Activated naive CD8-positive, alpha-beta T cell treated with anti-CD3 and anti-CD28 coated beads, Interleukin-2, amount 10 ng/mL, durations not matched to agents 7 days and 5 days (primary cell): ENCODE results near the gene CDH13. TPM values are rescaled to one million over a fixed set of nuclear protein-coding genes. Genes with fewer than 3 reads are reported as not detected.

Source experiments
- ATAC-seq: fragments of 150-1000 bp; cut with Tn5 transposase; one replicate; pipeline ENCODE4 v1.10.0; 2021; ENCODE audit warnings: low read depth, moderate library complexity
- POLR2A ChIA-PET: fragments of 350-600 bp; sonication (Branson Sonifier 250); formaldehyde crosslinking; loops from one replicate; lab custom pipeline; 2021; ENCODE audit warnings: antibody characterized with exemption; lab: Charles Lee
- DNase-seq: peaks from one replicate; pipeline ENCODE4 v3.0.0; 2021
- H3K27ac Mint-ChIP-seq: one replicate; pipeline ENCODE4 v1.8.0; 2022; ENCODE audit warnings: mild to moderate bottlenecking, mixed read lengths
- H3K27me3 Mint-ChIP-seq: one replicate; pipeline ENCODE4 v1.8.0; 2022; ENCODE audit warnings: mild to moderate bottlenecking, moderate library complexity, mixed read lengths
- H3K36me3 Mint-ChIP-seq: one replicate; pipeline ENCODE4 v1.8.0; 2021; ENCODE audit warnings: mild to moderate bottlenecking, mixed read lengths
- H3K4me1 Mint-ChIP-seq: one replicate; pipeline ENCODE4 v1.8.0; 2021; ENCODE audit warnings: mixed read lengths
- H3K4me3 Mint-ChIP-seq: one replicate; pipeline ENCODE4 v1.8.0; 2022; ENCODE audit warnings: mild to moderate bottlenecking, moderate library complexity, mixed read lengths
- H3K9me3 Mint-ChIP-seq: one replicate; pipeline ENCODE4 v1.8.0; 2021; ENCODE audit warnings: mixed read lengths
- total RNA-seq, 2 experiments: library from RNA; stranded (reverse); gene quantifications; one replicate each; pipeline ENCODE4 v1.2.3, GENCODE V29; 2021

Gene CDH13
- total RNA-seq, 2 experiments from 2014 or later, result not detected

- ATAC-seq, result no peak
- Mint-ChIP-seq H3K4me3 (no peak overlapping the region), H3K27ac (no peak overlapping the region), H3K36me3 (no peaks in the 10 kb centered on the region), H3K4me1 (no peaks in the 10 kb centered on the region), H3K27me3 (no peaks in the 10 kb centered on the region), H3K9me3 (peaks cover 3% of the 10 kb centered on the region)
- POLR2A ChIA-PET, result no interaction called here
- no peak for DNase-seq
Measured at GRCh38 chr16:82820855-82821254, 194.1 kb downstream of the CDH13 start.

- no peaks in the 10 kb centered on the region for H3K27me3 Mint-ChIP-seq
- DNase-seq (no peak), ATAC-seq (no peak)
- H3K9me3 Mint-ChIP-seq, result peaks cover 5% of the 10 kb centered on the region
- no peak overlapping the region for H3K27ac Mint-ChIP-seq
- no peak overlapping the region for H3K4me3 Mint-ChIP-seq
- POLR2A ChIA-PET, result no interaction called here
- H3K4me1 Mint-ChIP-seq, result no peaks in the 10 kb centered on the region
- H3K36me3 Mint-ChIP-seq, result no peaks in the 10 kb centered on the region
Measured at GRCh38 chr16:82824408-82824807, 197.6 kb downstream of the CDH13 start.

DNA sequence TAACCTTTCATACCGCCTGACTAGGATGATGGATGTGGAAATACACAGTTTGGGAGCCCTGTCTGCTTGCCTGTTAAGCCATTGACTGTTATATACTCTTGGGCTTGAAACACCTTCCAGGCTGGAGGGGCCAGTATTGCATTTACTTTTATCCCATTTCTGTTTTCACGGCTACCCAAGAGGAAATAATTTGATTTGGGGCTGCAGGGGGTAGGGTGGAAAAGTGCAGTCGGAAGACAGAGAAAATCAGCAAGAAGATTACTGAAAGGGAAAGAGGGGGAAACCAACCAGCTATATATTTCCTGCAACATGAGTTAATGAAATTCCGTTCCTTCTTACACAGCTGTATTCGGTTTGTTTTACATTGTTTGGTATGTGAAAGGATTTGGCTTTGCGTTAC lies 202.5 kb downstream of the CDH13 start:
- H3K27ac Mint-ChIP-seq, result no peak overlapping the region
- no peak overlapping the region for H3K4me3 Mint-ChIP-seq
- H3K9me3 Mint-ChIP-seq, result peaks cover 5% of the 10 kb centered on the region
- no peak for ATAC-seq
- POLR2A ChIA-PET, result no interaction called here
- H3K27me3 Mint-ChIP-seq, result no peaks in the 10 kb centered on the region
- no peaks in the 10 kb centered on the region for H3K36me3 Mint-ChIP-seq
- no peak for DNase-seq
- H3K4me1 Mint-ChIP-seq, result no peaks in the 10 kb centered on the region

GRCh38 chr16:82830944-82831343 lies 204.2 kb downstream of the CDH13 start:
- Mint-ChIP-seq H3K27ac (no peak overlapping the region), H3K27me3 (no peaks in the 10 kb centered on the region), H3K9me3 (peaks cover 1% of the 10 kb centered on the region), H3K4me3 (no peak overlapping the region), H3K36me3 (no peaks in the 10 kb centered on the region), H3K4me1 (no peaks in the 10 kb centered on the region)
- POLR2A ChIA-PET, result no interaction called here
- DNase-seq, result no peak
- ATAC-seq, result no peak

DNA sequence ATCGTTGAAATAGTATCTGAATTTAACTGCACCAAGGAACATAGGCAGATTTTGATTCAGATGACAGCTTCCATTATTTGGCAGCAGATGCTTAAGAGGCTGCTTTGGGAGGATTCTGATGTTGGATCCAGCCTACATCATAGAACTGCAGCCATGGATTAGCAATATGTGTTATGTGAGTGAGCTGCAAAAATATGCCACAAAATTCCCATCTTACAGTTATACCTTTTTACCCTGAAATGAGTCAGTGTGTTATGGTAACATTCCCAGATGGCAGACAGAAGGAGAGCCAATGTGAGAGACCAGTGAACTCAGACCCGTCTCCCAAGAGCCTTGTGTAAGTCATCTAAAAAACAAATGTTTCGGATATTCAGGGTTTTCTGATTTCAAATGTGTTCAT lies 206.1 kb downstream of the CDH13 start:
- Mint-ChIP-seq H3K4me1 (no peaks in the 10 kb centered on the region), H3K4me3 (no peak overlapping the region), H3K27ac (no peak overlapping the region), H3K9me3 (no peaks in the 10 kb centered on the region), H3K36me3 (no peaks in the 10 kb centered on the region), H3K27me3 (no peaks in the 10 kb centered on the region)
- POLR2A ChIA-PET, result no interaction called here
- ATAC-seq (no peak), DNase-seq (no peak)

- no peaks in the 10 kb centered on the region for H3K36me3 Mint-ChIP-seq
- no peak overlapping the region for H3K27ac Mint-ChIP-seq
- H3K27me3 Mint-ChIP-seq, result no peaks in the 10 kb centered on the region
- no peak overlapping the region for H3K4me3 Mint-ChIP-seq
- POLR2A ChIA-PET, result no interaction called here
- ATAC-seq, result no peak
- peaks cover 2% of the 10 kb centered on the region for H3K9me3 Mint-ChIP-seq
- no peaks in the 10 kb centered on the region for H3K4me1 Mint-ChIP-seq
- no peak for DNase-seq
Measured at GRCh38 chr16:82833378-82833993, 206.7 kb downstream of the CDH13 start.

- POLR2A ChIA-PET, result no interaction called here
Measured at GRCh38 chr16:82834151-82834815, 207.5 kb downstream of the CDH13 start.

GRCh38 chr16:82835487-82836155 lies 208.9 kb downstream of the CDH13 start:
- POLR2A ChIA-PET, result no interaction called here
- no peaks in the 10 kb centered on the region for H3K27me3 Mint-ChIP-seq
- no peak overlapping the region for H3K27ac Mint-ChIP-seq
- H3K4me3 Mint-ChIP-seq, result no peak overlapping the region
- DNase-seq, result no peak
- no peak for ATAC-seq
- H3K36me3 Mint-ChIP-seq, result no peaks in the 10 kb centered on the region
- H3K9me3 Mint-ChIP-seq, result peaks cover 4% of the 10 kb centered on the region
- H3K4me1 Mint-ChIP-seq, result no peaks in the 10 kb centered on the region

More at GRCh38 chr16:82834151-82834815, 207.5 kb downstream of the CDH13 start:
- H3K9me3 Mint-ChIP-seq, result peaks cover 2% of the 10 kb centered on the region
- ATAC-seq (no peak), DNase-seq (no peak)
- H3K4me3 Mint-ChIP-seq, result no peak overlapping the region
- H3K36me3 Mint-ChIP-seq, result no peaks in the 10 kb centered on the region
- H3K27me3 Mint-ChIP-seq, result no peaks in the 10 kb centered on the region
- H3K4me1 Mint-ChIP-seq, result no peaks in the 10 kb centered on the region
- no peak overlapping the region for H3K27ac Mint-ChIP-seq

- POLR2A ChIA-PET, result no interaction called here
- no peak for ATAC-seq
- Mint-ChIP-seq H3K27ac (no peak overlapping the region), H3K4me3 (no peak overlapping the region), H3K27me3 (no peaks in the 10 kb centered on the region), H3K4me1 (no peaks in the 10 kb centered on the region), H3K9me3 (peaks cover 8% of the 10 kb centered on the region), H3K36me3 (no peaks in the 10 kb centered on the region)
- DNase-seq, result no peak
Measured at GRCh38 chr16:82841108-82841507, 214.3 kb downstream of the CDH13 start.

DNA sequence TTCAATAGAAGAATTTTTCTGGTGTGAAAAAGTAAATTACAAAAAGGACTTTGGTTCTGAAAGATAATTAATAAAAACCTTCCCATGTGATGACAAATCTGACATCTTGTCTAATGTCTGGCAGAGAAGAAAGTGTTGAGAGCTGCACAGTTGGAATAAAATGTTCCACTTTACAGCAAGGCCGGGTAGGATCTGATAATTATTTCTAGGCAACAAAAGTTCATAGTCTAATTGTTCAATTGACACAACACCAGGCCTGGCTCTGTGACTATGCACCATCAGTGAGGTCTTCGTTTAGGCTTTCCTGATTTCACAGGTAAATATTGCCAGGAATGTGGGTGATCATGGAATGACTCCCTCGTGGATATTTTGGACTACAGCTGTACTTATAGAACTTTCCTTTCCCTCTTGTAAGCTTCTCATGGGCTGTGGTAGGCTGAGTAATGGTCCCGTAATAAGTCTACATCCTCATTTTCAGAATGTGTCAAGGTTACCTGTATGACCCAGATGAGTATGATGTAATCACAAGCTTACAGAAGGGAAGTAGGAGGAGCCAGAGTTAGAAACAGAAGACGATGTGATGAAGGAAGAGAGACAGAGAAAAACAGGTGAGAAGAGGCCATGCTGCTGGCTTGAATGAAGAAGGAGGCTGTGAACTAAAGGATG lies 217.0 kb downstream of the CDH13 start:
- Mint-ChIP-seq H3K4me1 (no peaks in the 10 kb centered on the region), H3K4me3 (no peak overlapping the region), H3K36me3 (no peaks in the 10 kb centered on the region), H3K27me3 (no peaks in the 10 kb centered on the region), H3K9me3 (peaks cover 6% of the 10 kb centered on the region), H3K27ac (no peak overlapping the region)
- ATAC-seq (no peak), DNase-seq (no peak)
- POLR2A ChIA-PET, result no interaction called here

DNA sequence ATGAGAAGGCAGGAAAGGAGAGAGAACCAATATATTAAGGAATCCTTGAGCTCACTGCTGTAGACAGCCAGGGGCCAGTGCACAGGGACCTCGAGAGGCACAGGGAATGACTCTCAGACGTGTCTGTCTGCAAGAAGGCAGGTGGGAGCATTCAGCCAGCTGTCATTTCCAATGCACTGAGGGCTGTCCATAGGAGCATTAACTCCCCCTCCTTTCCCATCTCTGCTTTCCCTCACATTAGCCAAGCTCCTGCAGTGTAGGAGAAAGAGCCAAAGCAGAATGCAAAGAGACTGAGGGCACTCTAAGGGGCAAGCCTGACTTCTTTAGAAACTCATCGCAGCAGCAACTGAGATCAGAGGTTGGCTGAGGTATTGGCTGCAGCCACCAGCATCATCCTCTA lies 218.3 kb downstream of the CDH13 start:
- Mint-ChIP-seq H3K9me3 (peaks cover 5% of the 10 kb centered on the region), H3K27me3 (no peaks in the 10 kb centered on the region), H3K4me1 (no peaks in the 10 kb centered on the region), H3K36me3 (no peaks in the 10 kb centered on the region), H3K27ac (no peak overlapping the region), H3K4me3 (no peak overlapping the region)
- POLR2A ChIA-PET, result no interaction called here
- ATAC-seq (no peak), DNase-seq (no peak)

DNA sequence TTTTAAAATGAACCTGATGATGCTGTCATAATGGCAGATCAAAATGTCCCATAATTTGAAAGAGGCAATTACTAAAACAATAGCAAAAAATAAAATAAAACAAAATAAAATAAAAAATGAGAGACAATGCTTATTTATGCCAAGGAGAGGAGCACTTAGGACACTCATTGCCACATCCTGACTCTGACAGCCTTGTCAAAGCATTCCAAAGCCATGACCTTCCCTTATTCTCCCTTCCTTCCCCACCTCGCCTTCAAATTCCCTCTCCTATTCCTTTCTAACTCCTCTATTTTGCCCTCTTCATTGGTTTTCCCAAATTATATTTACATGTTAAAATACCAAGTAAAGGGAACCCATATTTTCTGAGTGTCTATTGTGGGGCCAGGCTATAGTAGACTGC lies 220.0 kb downstream of the CDH13 start:
- Mint-ChIP-seq H3K4me3 (no peak overlapping the region), H3K9me3 (peaks cover 5% of the 10 kb centered on the region)
- POLR2A ChIA-PET, result no interaction called here

DNA sequence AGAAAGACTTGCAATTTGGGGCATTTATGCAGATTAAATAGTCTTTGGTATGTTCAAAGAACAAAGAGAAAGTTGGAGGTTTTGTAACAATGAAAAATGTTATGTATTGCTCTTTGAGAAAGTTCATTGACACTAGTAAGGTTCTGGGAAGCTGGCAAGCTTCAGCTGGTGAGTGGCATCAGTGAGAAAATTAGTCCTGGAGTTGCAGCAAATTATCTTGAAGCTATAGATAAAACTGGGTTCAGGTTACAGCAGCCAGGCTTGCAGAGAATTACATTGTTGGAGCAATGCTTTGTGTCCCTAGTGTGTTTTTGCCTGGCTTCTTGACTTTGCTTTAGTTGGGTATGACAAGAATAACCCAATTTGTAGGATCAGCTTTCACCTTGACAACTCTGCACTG lies 221.2 kb downstream of the CDH13 start:
- no peak overlapping the region for H3K27ac Mint-ChIP-seq

More for the DNA sequence above, 220.0 kb downstream of the CDH13 start:
- no peaks in the 10 kb centered on the region for H3K4me1 Mint-ChIP-seq
- no peak overlapping the region for H3K27ac Mint-ChIP-seq
- ATAC-seq, result no peak
- H3K36me3 Mint-ChIP-seq, result no peaks in the 10 kb centered on the region
- no peak for DNase-seq
- no peaks in the 10 kb centered on the region for H3K27me3 Mint-ChIP-seq

More for the DNA sequence above, 221.2 kb downstream of the CDH13 start:
- POLR2A ChIA-PET, result no interaction called here
- Mint-ChIP-seq H3K4me3 (no peak overlapping the region), H3K4me1 (no peaks in the 10 kb centered on the region), H3K36me3 (no peaks in the 10 kb centered on the region), H3K27me3 (no peaks in the 10 kb centered on the region), H3K9me3 (peaks cover 5% of the 10 kb centered on the region)
- ATAC-seq (no peak), DNase-seq (no peak)
